Caco-2 (cell line): Measurements from ENCODE around the gene DNAJB4. TPM values are rescaled to one million over a fixed set of nuclear protein-coding genes. Genes with fewer than 3 reads are reported as not detected.
"Not testable (repeated sequence)": the region's sequence is repeated elsewhere in the genome, so short reads cannot be mapped to it uniquely, and the experiment has no call there.

Experiments
- BruUV-seq: library from RNA; stranded (reverse); fragments of 400-500 nt; replicated peaks from 2 replicates; lab custom pipeline; 2021; lab: Mats Ljungman, UMichigan
- CTCF ChIA-PET: fragments of 300-600 bp; sonication (Branson Sonifier 250); formaldehyde crosslinking; loops from one replicate; lab custom pipeline; 2022; ENCODE audit warnings: antibody characterized with exemption; lab: Charles Lee
- POLR2A ChIA-PET: fragments of 300-600 bp; sonication (Branson Sonifier 250); formaldehyde crosslinking; loops from one replicate; lab custom pipeline; 2022; ENCODE audit warnings: antibody characterized with exemption; lab: Charles Lee
- DNase-seq, 2 experiments: peaks; one replicate each; pipeline versions ENCODE4 v3.0.0 to v3.0.0-alpha.2; 2020 to 2022
- H3K27me3 ChIP-seq: replicated peaks from 2 replicates; pipeline ENCODE4 v1.6.0; 2011; ENCODE audit warnings: low read length; ENCODE audit not compliant: control insufficient read depth, insufficient read depth
- H3K36me3 ChIP-seq: 2 replicates; pipeline ENCODE4 v1.5.1; 2011; ENCODE audit warnings: low read length; ENCODE audit not compliant: control insufficient read depth, insufficient read depth
- H3K4me1 ChIP-seq: fragments of 250-450 bp; sonication (Bioruptor Pico); 2 replicates; pipeline ENCODE4 v1.5.1; 2020; ENCODE audit warnings: mild to moderate bottlenecking
- H3K4me3 ChIP-seq: 2 replicates; pipeline ENCODE4 v1.5.1; 2011; ENCODE audit warnings: low read depth, mild to moderate bottlenecking, control low read depth, low read length
- H3K9me3 ChIP-seq: fragments of 250-450 bp; sonication (Bioruptor Pico); 2 replicates; pipeline ENCODE4 v1.5.1; 2020; ENCODE audit warnings: mild to moderate bottlenecking, moderate library complexity
- H3K27ac Mint-ChIP-seq: one replicate; pipeline ENCODE4 v1.8.0; 2022; ENCODE audit warnings: mixed read lengths; ENCODE audit not compliant: unreplicated experiment
- H3K27me3 Mint-ChIP-seq: one replicate; pipeline ENCODE4 v1.8.0; 2022; ENCODE audit warnings: mixed read lengths; ENCODE audit not compliant: insufficient read depth, unreplicated experiment
- H3K36me3 Mint-ChIP-seq: one replicate; pipeline ENCODE4 v1.8.0; 2022; ENCODE audit warnings: mild to moderate bottlenecking, mixed read lengths; ENCODE audit not compliant: insufficient read depth, unreplicated experiment
- H3K4me1 Mint-ChIP-seq: one replicate; pipeline ENCODE4 v1.8.0; 2022; ENCODE audit warnings: low read depth, mixed read lengths; ENCODE audit not compliant: unreplicated experiment
- H3K4me3 Mint-ChIP-seq: one replicate; pipeline ENCODE4 v1.8.0; 2022; ENCODE audit warnings: mild to moderate bottlenecking, moderate library complexity, mixed read lengths; ENCODE audit not compliant: unreplicated experiment
- H3K9me3 Mint-ChIP-seq: one replicate; pipeline ENCODE4 v1.8.0; 2022; ENCODE audit warnings: mixed read lengths; ENCODE audit not compliant: unreplicated experiment
- CTCF ChIP-seq, 2 experiments: fragments of 200-600 bp in 1 of 2; IDR thresholded peaks; 1 replicate in 1 of 2; 2 replicates in 1 of 2; pipeline versions ENCODE4 v1.5.1 to v1.8.0; 2011 to 2022; ENCODE audit warnings: antibody characterized with exemption in 1 of 2, control low read depth in 1 of 2, inconsistent platforms in 1 of 2, low read depth in 1 of 2, low read length in 1 of 2, mild to moderate bottlenecking in 1 of 2, moderate library complexity in 1 of 2; ENCODE audit not compliant: insufficient read depth in 1 of 2, severe bottlenecking in 1 of 2, unreplicated experiment in 1 of 2
- intact Hi-C: fragments of 100-400 bp; cut with micrococcal nuclease; formaldehyde crosslinking; loops from one replicate; pipeline ENCODE4 v1.10.0; 2022; ENCODE audit not compliant: unreplicated experiment
- total RNA-seq: library from RNA; stranded (reverse); gene quantifications from 2 replicates; pipeline ENCODE4 v1.2.3, GENCODE V29; 2022

The DNAJB4 gene
- total RNA-seq, 1 experiment from 2014 or later, result 6.5 TPM

DNA sequence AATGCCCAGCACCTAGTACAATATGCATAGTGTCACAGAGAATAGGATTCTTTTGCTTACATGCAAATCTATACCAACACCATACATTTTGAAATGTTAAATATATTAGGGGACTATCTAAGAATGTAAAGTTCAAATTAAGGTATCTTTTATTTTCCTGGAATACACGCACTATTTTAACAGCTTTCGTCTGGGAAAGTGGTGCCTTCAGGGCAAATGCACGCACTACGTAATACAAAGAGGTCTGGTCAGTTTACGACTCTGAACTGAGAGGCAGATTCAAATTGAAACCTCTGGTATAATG is 26.8 kb upstream of the DNAJB4 start:
- Histone ChIP-seq H3K36me3 (no peaks in the 10 kb centered on the region), H3K9me3 (no peaks in the 10 kb centered on the region), H3K27me3 (no peaks in the 10 kb centered on the region), H3K4me3 (peak overlapping the region; percentile 89), H3K4me1 (peaks cover 16% of the 10 kb centered on the region)
- no peaks in the 10 kb centered on the region for H3K27me3 Mint-ChIP-seq
- ChIA-PET POLR2A (interaction anchor here (1.0 to 1.9 kb wide), 2 partner anchors 27 to 338 kb away, joined by 4 to 25 read pairs; partner anchors contain the start of gene DNAJB4), CTCF (interaction anchor here (1.4 kb wide), 1 partner anchor 136 kb away, joined by 6 read pairs; no protein-coding TSS in a partner anchor)
- H3K4me1 Mint-ChIP-seq, result no peaks in the 10 kb centered on the region
- no peak for TF ChIP-seq CTCF (IDR thresholded peaks at IDR 0.05; ENCODE audit: insufficient read depth in 1 of 2, low read depth in 1 of 2, low read length in 1 of 2, severe bottlenecking in 1 of 2, unreplicated experiment in 1 of 2)
- no peak overlapping the region for H3K4me3 Mint-ChIP-seq
- no peaks in the 10 kb centered on the region for H3K9me3 Mint-ChIP-seq
- no TSS peak for BruUV-seq
- intact Hi-C loops, result loop anchor here (5.0 kb wide), 1 partner anchor 69 kb away; the partner anchor contains the start of gene GIPC2
- no peak for DNase-seq
- no peak overlapping the region for H3K27ac Mint-ChIP-seq
- H3K36me3 Mint-ChIP-seq, result peaks cover 33% of the 10 kb centered on the region

DNA sequence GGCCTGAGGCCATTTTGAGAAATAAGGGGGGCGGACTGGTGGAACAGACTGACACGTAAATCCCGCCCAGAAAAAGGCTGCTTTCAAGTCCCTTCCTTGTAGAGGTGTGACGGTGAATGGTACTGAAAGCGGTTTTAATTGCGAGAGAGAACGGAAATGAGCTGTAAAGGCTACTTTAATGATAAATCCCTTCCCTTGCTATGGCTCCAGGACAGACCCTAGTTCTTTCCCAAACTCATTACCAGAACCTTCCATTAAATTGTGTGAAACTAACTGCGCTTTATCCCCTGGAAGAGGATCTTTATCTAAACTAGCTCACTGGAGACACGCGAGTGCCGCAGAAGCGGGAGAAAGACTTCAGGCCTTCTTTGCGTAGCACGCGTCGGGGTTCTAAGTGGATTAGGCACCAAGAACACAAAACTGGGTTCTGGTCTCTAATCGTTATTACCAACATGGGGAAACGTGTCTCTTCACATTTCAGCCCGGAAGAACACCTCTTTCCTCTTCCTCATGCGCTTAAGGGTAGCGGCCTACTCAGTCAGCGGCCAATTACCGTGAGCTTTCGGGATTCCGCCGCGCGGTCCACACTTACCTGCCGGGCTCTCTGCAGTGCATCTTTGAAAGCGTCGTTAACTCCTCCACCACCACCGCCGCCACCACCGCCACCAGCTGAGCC is 26.3 kb upstream of the DNAJB4 start:
- H3K27me3 Mint-ChIP-seq, result no peaks in the 10 kb centered on the region
- no peak overlapping the region for H3K4me3 Mint-ChIP-seq
- TF ChIP-seq CTCF (IDR thresholded peaks at IDR 0.05; ENCODE audit: insufficient read depth in 1 of 2, low read depth in 1 of 2, low read length in 1 of 2, severe bottlenecking in 1 of 2, unreplicated experiment in 1 of 2), result no peak
- Histone ChIP-seq H3K27me3 (no peaks in the 10 kb centered on the region), H3K4me1 (peaks cover 17% of the 10 kb centered on the region), H3K4me3 (peak overlapping the region; percentile 89), H3K9me3 (no peaks in the 10 kb centered on the region), H3K36me3 (no peaks in the 10 kb centered on the region)
- no peaks in the 10 kb centered on the region for H3K9me3 Mint-ChIP-seq
- intact Hi-C loops, result loop anchor here (5.0 kb wide), 1 partner anchor 69 kb away; the partner anchor contains the start of gene GIPC2
- no peaks in the 10 kb centered on the region for H3K4me1 Mint-ChIP-seq
- CTCF ChIA-PET, result interaction anchor here (1.4 kb wide), 1 partner anchor 136 kb away, joined by 6 read pairs; no protein-coding TSS in a partner anchor
- peaks cover 30% of the 10 kb centered on the region for H3K36me3 Mint-ChIP-seq
- TSS peak; percentile 63 for BruUV-seq
- no peak overlapping the region for H3K27ac Mint-ChIP-seq
- DNase-seq, result peak; percentile 74 to 85
- POLR2A ChIA-PET, result interaction anchor here (0.5 to 1.9 kb wide), 5 partner anchors 10 to 339 kb away, joined by 3 to 25 read pairs (median 4); partner anchors contain the start of gene DNAJB4

DNA sequence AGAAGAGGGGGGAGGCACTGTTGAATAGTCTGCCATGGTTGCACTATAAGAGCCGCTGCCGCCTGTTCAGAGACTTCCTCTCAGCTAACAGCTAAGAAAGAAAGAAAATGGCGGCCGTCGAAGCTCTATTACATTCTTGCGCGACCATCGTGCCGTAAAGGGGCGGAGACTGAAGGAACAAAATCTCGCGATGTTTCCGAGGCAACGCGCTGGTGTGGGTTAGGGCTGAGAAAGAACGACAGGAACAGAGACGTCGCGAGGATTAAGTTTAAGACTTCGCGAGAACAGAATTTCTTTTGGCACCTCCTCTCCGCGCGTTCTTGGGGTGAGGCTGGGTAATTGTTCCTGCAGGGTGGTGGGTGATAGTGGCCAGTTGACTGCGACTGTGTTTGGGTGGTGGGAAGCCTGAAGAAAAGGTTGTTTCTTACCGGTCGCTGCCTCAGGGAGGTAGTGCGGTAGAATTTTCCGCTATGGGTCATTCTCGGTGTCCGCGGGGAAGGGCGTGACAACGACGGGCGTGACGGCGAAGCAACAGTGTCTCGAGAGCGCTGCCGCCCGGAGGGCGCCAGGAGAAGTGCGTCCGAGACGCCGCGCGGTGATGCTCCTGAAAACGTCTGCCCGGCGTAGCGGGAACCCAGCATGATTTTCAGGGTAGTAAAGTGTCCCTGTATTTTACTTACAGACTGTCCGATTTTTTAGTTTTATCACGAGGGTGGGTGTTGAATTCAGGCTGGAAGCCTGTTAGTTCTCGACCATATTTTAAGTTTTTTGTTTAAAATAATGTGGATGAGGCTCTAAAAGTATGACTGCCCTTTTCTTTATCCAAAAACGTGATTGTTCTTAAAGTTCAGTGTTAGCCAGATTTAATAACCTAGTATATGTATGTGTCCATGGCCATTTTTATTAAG is 25.5 kb upstream of the DNAJB4 start, which contains the start of gene FUBP1:
Gene FUBP1, minus strand, starts transcription at position 104 of the 908 bp plus-strand sequence. Its CDS starts 68 bp downstream, at position 36.
- Mint-ChIP-seq H3K9me3 (no peaks in the 10 kb centered on the region), H3K27me3 (no peaks in the 10 kb centered on the region), H3K36me3 (peaks cover 23% of the 10 kb centered on the region), H3K27ac (no peak within 1 kb of the TSS), H3K4me1 (no peaks in the 10 kb centered on the region), H3K4me3 (no peak within 1 kb of the TSS)
- Histone ChIP-seq H3K4me1 (peaks cover 24% of the 10 kb centered on the region), H3K9me3 (no peaks in the 10 kb centered on the region), H3K4me3 (peak within 1 kb of the TSS; percentile 89), H3K36me3 (no peaks in the 10 kb centered on the region), H3K27me3 (no peaks in the 10 kb centered on the region)
- TSS peak; percentile 81 for BruUV-seq
- intact Hi-C loops, result loop anchor here (1.0 to 5.0 kb wide), 4 partner anchors 19 to 135 kb away; partner anchors contain the start of genes DNAJB4 and GIPC2
- CTCF ChIA-PET, result interaction anchor here (1.4 kb wide), 1 partner anchor 135 kb away, joined by 6 read pairs; no protein-coding TSS in a partner anchor
- peak; percentile 35 to 66 for TF ChIP-seq CTCF (IDR thresholded peaks at IDR 0.05; ENCODE audit: insufficient read depth in 1 of 2, low read depth in 1 of 2, low read length in 1 of 2, severe bottlenecking in 1 of 2, unreplicated experiment in 1 of 2)
- POLR2A ChIA-PET, result interaction anchor here (0.6 to 1.9 kb wide), 4 partner anchors 11 to 340 kb away, joined by 3 to 25 read pairs (median 4); partner anchors contain the start of gene DNAJB4
- DNase-seq, result peak; percentile 91 to 95

DNA sequence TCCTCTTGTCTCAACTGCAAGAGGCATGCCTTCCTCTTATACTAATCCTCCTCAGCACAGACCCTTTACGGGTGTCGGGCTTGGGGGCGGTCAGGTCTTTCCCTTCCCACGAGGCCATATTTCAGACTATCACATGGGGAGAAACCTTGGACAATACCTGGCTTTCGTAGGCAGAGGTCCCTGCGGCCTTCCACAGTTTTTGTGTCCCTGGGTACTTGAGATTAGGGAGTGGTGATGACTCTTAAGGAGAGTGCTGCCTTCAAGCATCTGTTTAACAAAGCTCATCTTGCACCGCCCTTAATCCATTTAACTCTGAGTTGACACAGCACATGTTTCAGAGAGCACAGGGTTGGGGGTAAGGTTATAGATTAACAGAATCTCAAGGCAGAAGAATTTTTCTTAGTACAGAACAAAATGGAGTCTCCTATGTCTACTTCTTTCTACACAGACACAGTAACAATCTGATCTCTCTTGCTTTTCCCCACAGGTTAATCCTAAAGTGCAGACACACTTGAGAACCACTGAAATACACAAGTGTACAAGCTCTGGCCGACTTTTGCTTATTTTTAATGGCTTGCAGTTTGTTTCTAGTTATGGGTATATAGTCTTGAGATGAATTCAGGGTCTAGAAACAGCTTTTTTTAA is 21.3 kb upstream of the DNAJB4 start:
- CTCF ChIA-PET, H3K27me3 Mint-ChIP-seq, H3K9me3 ChIP-seq, POLR2A ChIA-PET, H3K9me3 Mint-ChIP-seq, intact Hi-C loops, H3K27me3 ChIP-seq, H3K36me3 Mint-ChIP-seq, H3K4me3 ChIP-seq, BruUV-seq, H3K4me1 Mint-ChIP-seq, H3K36me3 ChIP-seq: not testable (repeated sequence)
- H3K27ac Mint-ChIP-seq, result peak overlapping the region; percentile 83
- peak overlapping the region; percentile 64 for H3K4me3 Mint-ChIP-seq
- H3K4me1 ChIP-seq, result peaks cover 16% of the 10 kb centered on the region
- peak; percentile 40 to 50 for DNase-seq
